GM08714 (cell line): ENCODE measurements around the gene SLC25A26.
A peak's percentile ranks its signal among the peaks of the same experiment; 100 is the strongest.

Experiments
- H3K4me3 ChIP-seq: fragments of 200-500 bp; sonication (Bioruptor generic); 2 replicates; pipeline ENCODE4 v1.5.1; 2014; ENCODE audit warnings: mild to moderate bottlenecking, low read length, inconsistent platforms
- ZNF274 ChIP-seq: IDR thresholded peaks from 2 replicates; pipeline ENCODE4 v1.6.1; 2012; ENCODE audit warnings: mild to moderate bottlenecking, low read depth, low read length

SLC25A26 gene

DNA sequence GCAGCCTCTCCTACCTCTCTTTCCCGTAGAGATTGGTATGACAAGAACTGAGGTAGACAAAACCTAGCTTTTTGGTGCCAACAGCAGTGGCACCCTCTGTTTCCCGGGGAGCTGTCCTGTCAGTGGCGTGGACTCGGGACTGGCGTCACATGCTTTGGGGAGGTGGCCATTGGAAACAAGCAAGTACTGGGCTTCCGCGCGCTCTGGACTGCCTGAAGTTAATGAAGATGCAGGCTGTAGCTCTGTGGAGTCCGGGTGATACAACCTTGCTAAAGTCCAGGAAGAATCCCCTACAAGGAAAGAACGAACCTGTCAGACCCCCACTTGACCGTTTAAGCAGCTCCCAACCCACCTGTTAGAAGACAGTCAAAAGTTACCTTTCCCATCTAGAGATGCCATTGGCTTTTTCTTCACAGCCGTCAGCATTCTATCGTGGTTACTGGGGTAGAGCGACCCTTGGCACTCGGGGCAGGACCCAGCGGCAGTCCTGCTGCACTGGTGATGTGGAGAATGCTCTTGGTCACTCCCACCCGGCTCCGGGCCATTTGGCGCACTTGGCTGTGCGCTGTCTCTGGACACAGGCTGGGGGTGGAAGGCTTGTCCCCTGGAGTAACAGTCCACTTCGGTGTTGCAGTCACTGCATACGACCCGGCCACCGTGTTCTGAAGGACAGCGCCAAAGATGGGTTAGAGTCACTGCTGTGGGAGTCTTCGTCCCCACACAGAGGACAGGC, 159.6 kb downstream of the SLC25A26 start:
- no peak overlapping the region for H3K4me3 ChIP-seq

DNA sequence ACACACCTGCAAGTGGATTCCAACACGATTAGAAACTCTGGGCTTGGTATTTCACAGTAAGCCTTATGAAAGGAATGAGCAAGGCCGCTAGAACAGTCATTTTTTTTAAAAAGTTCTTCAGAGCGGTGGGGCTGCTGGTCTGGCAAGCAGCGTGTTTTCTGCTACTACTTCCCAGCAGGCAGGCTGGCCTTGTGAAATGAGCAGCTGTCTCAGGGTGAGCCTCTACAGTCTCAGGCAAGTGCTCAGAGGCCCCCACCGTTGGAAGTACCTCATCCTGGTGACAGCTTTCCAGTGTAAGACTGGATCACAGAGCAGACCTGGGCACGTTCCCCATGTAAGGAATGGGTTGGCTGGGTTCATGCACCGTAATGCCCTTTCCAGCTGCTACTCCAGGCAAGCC, 160.8 kb downstream of the SLC25A26 start:
- H3K4me3 ChIP-seq = no peak overlapping the region
- TF ChIP-seq ZNF274 = no peak

More for the DNA sequence above, 159.6 kb downstream of the SLC25A26 start:
- TF ChIP-seq ZNF274 = no peak

DNA sequence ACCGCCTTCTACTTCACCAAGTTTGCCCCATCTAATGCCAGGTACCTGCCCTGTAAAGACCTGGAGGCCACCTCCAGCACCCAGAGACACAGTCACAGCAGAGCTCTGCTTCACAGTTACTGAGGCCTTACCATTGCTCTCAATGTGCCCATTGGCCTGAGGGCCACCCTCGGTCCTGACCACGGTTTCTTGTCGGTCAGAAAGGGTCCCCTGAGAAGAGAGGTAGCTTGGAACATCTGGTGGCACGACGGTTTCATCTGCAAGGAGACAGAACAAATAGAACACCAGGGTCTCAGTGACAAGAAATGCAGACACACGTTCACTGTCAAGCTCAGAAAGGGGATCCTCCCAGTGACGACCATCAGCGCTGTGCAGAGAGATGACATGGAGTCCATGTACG, 161.3 kb downstream of the SLC25A26 start:
- H3K4me3 ChIP-seq = no peak overlapping the region
- no peak for TF ChIP-seq ZNF274

DNA sequence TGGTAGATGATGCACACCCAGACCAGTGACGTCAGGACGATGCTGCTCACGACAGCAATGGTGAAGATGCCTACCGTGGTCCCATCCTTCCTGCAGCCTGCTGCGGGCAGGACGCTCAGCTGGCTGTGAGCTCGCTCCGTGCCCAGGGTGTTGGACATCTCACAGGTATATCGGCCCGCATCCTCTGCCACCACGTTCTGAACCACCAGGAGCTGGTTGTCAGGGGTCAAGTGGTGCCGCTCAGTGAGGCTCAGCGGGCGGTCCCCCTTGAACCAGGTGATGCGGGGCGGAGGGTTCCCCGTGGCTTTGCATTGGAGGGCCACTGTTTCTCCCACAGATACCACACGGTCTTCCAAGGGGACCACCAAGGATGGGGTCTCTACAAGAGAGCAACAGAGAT, 162.2 kb downstream of the SLC25A26 start:
- no peak overlapping the region for H3K4me3 ChIP-seq
- TF ChIP-seq ZNF274 = no peak

DNA sequence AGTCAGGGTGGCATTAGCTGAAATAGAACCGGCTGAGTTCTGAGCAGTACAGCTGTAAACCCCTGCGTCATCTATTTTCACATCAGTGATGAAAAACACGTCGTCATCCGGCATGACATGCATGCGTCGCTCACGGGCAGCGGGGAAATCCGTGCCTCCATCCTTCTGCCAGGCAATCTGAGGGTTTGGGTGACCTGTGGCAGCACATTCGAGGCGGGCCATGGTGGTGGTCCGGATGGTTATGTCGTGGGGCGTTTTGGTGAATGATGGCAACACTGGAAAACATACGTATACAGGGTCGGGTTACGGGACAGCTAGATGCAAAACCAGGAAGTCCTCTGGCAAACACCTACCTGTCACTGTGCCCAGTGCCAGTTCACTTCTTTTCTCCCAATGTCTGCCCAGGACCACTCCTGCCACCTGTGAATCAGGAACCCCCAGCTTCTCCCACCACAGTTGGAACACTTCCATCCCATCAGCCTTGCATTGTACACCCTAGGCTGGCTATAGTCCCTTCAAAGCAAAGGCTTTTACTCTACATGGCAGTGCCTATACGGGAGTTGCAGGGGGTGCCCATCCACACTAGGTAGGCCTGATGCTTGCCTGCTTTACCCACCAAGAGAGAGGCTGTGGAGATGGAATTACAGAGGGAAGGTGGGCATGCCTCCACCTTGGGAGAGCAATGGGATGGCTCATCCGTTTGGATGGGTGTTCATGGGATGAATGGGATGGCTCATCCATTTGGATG, 163.4 kb downstream of the SLC25A26 start:
- no peak for TF ChIP-seq ZNF274
- no peak overlapping the region for H3K4me3 ChIP-seq

DNA sequence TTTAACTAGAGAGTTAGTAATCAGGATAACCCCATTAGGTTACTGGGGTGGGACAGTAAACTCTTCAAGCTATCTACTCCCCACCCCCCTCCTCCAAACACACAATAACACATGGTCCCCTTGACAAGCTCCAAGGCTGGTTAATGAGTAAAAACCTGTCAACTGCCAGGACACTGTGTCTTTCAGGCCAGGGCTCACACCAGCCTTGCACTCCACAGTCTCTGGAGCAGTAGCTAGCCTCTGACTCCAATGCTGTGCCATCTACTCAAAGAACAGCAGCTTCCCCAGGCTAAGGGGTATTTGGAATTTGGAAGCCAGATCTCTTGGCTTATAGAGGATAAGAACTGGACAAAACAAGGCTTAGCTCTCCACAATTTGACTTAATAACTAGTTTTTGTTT, 164.3 kb downstream of the SLC25A26 start:
- no peak overlapping the region for H3K4me3 ChIP-seq
- TF ChIP-seq ZNF274 = no peak

DNA sequence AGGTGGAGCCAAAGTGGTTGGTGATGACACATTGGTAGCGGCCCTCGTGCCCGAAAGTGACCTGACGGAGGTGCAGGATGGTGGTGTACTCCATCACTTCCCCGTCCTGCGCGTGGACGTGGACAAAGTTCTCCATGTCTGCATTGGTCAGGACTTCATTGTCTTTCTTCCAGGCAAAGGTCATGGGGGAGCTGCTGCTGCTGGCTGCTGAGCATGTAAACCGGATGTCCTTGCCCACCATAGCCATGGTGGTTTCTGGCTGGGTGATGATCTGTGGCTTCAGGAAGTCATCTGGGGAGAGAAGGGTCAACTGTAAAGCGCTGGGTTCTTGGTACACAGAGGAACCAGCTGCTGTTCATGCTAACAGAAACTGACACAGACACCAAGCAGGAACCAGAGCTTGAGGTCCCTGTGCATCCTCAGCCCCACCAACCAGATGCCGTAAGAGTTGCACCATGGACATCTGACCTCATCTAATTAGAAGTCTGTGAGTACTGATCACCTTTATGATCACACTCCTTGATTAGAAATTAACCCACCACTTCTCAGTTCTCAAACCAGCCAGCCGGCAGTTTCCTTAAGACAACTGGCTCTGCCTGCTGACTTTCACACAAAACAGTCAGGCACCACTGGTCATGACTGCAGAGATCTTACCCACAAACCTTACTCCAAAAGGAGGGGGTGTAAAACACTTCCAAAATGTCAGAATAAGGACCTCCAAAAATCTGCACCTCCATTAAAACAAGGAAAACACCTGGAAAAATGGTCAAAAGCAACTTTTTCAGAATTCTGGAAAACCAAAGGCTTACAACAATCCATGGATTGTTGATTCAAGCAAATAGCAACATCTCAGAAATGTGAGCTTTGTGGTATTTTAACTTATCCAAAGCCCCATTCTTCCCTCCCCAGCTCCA, 165.5 kb downstream of the SLC25A26 start:
- peak overlapping the region; percentile 8; the same call in 1 of the 2 replicates for H3K4me3 ChIP-seq
- no peak for TF ChIP-seq ZNF274

DNA sequence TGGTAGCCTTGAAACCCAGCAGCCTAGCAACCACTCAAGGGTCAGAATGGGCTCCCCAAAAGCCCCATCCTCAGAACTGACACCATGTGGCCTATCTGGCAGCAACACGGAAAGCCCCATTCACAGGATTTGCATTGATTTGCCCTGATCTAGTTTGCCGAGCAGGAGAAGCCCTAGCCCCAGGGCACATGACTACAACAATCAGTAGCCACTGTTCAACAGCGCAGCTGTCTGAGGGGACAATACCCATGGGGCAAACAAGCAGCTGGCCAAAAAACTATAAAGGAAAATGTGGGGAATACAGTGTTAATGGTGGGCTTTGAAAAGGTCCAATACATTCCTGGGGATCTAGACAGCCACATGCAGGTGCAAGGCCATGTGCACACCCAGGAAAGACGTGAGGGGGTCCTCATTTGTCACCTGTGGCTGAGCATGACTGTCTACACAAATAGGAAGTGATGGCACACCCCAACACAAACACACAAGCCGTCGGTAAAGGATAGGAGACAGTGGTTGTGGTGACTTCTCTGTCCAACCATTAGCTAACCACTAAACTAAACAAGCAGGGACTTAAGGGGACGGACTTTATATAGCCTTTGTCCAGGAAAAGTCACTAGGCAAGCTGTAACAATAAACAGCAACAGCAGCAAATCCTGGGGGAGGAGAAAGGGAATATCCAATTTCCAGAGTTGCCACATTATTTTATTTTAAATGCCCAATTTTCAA, 166.3 kb downstream of the SLC25A26 start:
- no peak for TF ChIP-seq ZNF274
- peak overlapping the region; percentile 12; the same call in 1 of the 2 replicates for H3K4me3 ChIP-seq

DNA sequence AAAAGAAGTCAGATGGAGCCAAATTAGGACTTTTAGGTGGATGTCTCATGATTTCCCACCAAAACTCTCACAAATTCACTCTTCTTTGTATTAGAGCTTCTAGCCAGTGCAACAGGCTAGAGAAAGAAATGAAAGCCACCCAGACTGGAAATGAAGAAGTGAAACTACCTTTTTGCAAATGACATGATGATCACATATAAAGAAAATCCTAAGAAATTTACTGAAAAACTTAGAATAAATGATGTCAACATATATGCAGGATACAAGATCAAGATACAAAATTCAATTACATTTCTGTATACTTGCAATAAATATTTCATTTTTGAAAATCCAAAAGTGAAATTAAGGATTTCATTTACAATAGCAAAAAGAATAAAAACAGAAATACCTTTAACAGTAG, 169.2 kb downstream of the SLC25A26 start:
- no peak overlapping the region for H3K4me3 ChIP-seq
- TF ChIP-seq ZNF274 = no peak

DNA sequence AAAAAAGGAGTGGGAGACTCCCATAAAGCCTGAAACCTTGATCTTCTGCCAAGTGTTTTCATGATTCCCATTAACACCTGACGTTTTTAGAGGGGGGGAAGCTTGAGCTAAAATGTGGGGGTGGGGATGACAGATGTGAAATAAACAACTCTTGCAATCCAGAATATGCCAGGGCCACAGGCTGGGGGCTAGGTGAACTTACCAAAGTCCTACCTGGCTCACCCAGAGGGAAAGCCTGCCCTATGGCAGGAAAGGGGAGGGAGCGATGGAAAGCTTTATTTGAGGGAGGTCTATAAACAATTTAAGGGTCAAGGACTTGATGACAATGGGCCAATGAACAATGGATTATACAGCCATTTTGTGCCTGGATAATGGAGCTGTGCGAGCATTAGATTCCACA, 171.7 kb downstream of the SLC25A26 start:
- no peak overlapping the region for H3K4me3 ChIP-seq
- TF ChIP-seq ZNF274 = no peak

DNA sequence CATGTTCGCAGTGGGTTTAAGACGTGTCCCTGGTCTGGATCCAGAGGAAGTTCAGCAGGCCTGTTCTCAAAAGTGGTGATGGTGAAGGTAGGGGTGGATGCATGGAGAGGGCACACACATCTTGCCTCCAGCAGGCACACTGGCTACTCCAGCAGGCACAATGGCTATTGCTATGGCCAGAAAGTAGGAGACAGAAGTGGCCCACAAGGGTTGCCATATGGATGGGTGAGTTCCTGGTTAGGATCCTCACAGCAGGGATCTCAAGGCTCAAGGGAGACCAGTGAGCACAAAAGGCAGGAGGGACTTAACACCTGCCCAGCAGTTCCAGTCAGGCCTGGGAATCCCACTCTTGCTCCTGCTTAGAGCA, 172.1 kb downstream of the SLC25A26 start:
- no peak for TF ChIP-seq ZNF274
- peak overlapping the region; percentile 50; the same call in 1 of the 2 replicates for H3K4me3 ChIP-seq

DNA sequence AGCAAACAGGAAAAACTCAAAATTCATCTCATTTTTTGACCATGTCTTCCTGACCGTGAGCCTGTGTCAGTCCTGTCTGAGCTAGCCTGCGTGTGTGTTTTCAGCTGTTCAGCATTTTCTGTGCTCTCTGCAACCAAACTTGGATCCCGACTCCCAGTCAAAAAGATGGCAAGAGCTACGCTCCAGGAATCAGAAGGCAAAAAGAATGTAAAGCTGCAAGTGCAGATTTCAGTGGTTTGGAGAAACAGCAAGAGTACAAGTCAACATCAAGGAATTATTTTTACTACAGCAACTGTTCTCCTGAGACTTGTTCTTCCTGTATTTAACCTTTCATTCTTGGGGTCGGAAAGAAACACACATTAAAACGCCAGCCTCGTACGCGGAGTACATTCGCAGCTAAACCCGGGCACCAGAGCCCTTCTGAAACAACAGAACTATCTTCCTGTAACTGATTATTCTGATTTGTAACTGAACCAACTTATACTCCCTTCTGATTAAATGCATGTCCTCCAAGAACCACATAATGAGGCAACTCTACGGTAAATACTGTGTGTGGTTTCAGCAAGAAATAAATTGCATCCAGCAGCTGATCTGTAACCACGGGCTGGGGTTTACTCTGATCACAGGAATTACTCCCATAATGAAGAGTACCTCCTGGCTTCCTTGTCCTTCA, 172.7 kb downstream of the SLC25A26 start:
- TF ChIP-seq ZNF274 = no peak
- H3K4me3 ChIP-seq = peak overlapping the region; percentile 50; the same call in 1 of the 2 replicates
